Stimulated activated CD8-positive, alpha-beta memory T cell treated with anti-CD3 and anti-CD28 coated beads, Interleukin-12 subunit alpha, Interleukin-12 subunit beta, amount 100 ng/mL, for 24 hours (primary cell): ENCODE measurements around the gene DYSF.

ENCODE experiments used
- DNase-seq: peaks from one replicate; pipeline ENCODE4 v3.0.0-alpha.2; 2020; ENCODE audit errors: extremely low read depth

The DYSF gene

GRCh38 chr2:71502941-71503738 lies 49.8 kb downstream of the DYSF start:
- no peak for DNase-seq

GRCh38 chr2:71503837-71504236 lies 50.5 kb downstream of the DYSF start:
- DNase-seq, result no peak

GRCh38 chr2:71504611-71505010 lies 51.2 kb downstream of the DYSF start:
- no peak for DNase-seq

- no peak for DNase-seq
These were observed 51.9 kb downstream of the DYSF start for GRCh38 chr2:71505086-71505769.

GRCh38 chr2:71505770-71506140 lies 52.4 kb downstream of the DYSF start:
- no peak for DNase-seq

- DNase-seq, result no peak
These were observed 53.1 kb downstream of the DYSF start for GRCh38 chr2:71506222-71507153.

- DNase-seq, result no peak
These were observed 54.1 kb downstream of the DYSF start for GRCh38 chr2:71507476-71507875.

- DNase-seq, result peak; percentile 38
These were observed 56.9 kb downstream of the DYSF start for GRCh38 chr2:71510196-71510807.

GRCh38 chr2:71510938-71511337 lies 57.6 kb downstream of the DYSF start:
- DNase-seq, result no peak

GRCh38 chr2:71511776-71512175 lies 58.4 kb downstream of the DYSF start:
- DNase-seq, result no peak

GRCh38 chr2:71512386-71512785 lies 59.0 kb downstream of the DYSF start:
- DNase-seq, result no peak

GRCh38 chr2:71513096-71513495 lies 59.7 kb downstream of the DYSF start:
- DNase-seq, result no peak

- no peak for DNase-seq
These were observed 60.4 kb downstream of the DYSF start for GRCh38 chr2:71513721-71514120.

GRCh38 chr2:71516253-71516888 lies 63.0 kb downstream of the DYSF start:
- no peak for DNase-seq

GRCh38 chr2:71517851-71518250 lies 64.5 kb downstream of the DYSF start:
- DNase-seq, result no peak

GRCh38 chr2:71521436-71521950 lies 68.1 kb downstream of the DYSF start:
- DNase-seq, result no peak

GRCh38 chr2:71524476-71524875 lies 71.1 kb downstream of the DYSF start:
- DNase-seq, result no peak

GRCh38 chr2:71526141-71526540 lies 72.8 kb downstream of the DYSF start:
- DNase-seq, result no peak

- no peak for DNase-seq
These were observed 73.6 kb downstream of the DYSF start for GRCh38 chr2:71526975-71527374.

- no peak for DNase-seq
These were observed 74.8 kb downstream of the DYSF start for GRCh38 chr2:71528131-71528591.

- DNase-seq, result no peak
These were observed 75.4 kb downstream of the DYSF start for GRCh38 chr2:71528749-71529148.
